ENCODE results near the gene TIE1.

The TIE1 gene

GRCh38 chr1:43274125-43274803, 26.5 kb upstream of the TIE1 start:
- H3K4me3 ChIP-seq (ENCODE audit: low read length): no peak overlapping the region
- H3K36me3 ChIP-seq (ENCODE audit: control insufficient read depth, insufficient read depth, low read length): peaks cover 7% of the 10 kb centered on the region; the same call in 1 of the 2 replicates
- DNase-seq (ENCODE audit: low read depth, low spot score): no peak
- no peaks in the 10 kb centered on the region for H3K9me3 ChIP-seq (ENCODE audit: control insufficient read depth, insufficient read depth, low read length)
- H3K27ac ChIP-seq (ENCODE audit: low read length): no peak overlapping the region
- peaks cover 5% of the 10 kb centered on the region for H3K4me1 ChIP-seq (ENCODE audit: control insufficient read depth, insufficient read depth, low read length)
- WGBS (ENCODE audit: insufficient coverage, insufficient read length): no CpG with 5 or more reads among the region's 11 CpGs
- no peaks in the 10 kb centered on the region for H3K27me3 ChIP-seq (ENCODE audit: control insufficient read depth, insufficient read depth, low read length)

- H3K4me1 ChIP-seq (ENCODE audit: control insufficient read depth, insufficient read depth, low read length): peaks cover 5% of the 10 kb centered on the region
- DNase-seq (ENCODE audit: low read depth, low spot score): no peak
- H3K9me3 ChIP-seq (ENCODE audit: control insufficient read depth, insufficient read depth, low read length): no peaks in the 10 kb centered on the region
- H3K27me3 ChIP-seq (ENCODE audit: control insufficient read depth, insufficient read depth, low read length): no peaks in the 10 kb centered on the region
- no peak overlapping the region for H3K4me3 ChIP-seq (ENCODE audit: low read length)
- WGBS (ENCODE audit: insufficient coverage, insufficient read length): no CpG with 5 or more reads among the region's 8 CpGs
- no peak overlapping the region for H3K27ac ChIP-seq (ENCODE audit: low read length)
- peaks cover 7% of the 10 kb centered on the region; the same call in 1 of the 2 replicates for H3K36me3 ChIP-seq (ENCODE audit: control insufficient read depth, insufficient read depth, low read length)
These were observed 26.0 kb upstream of the TIE1 start for GRCh38 chr1:43274804-43275180.

GRCh38 chr1:43275826-43276620, 24.8 kb upstream of the TIE1 start:
- Histone ChIP-seq H3K27ac (ENCODE audit: low read length) (no peak overlapping the region), H3K9me3 (ENCODE audit: control insufficient read depth, insufficient read depth, low read length) (no peaks in the 10 kb centered on the region), H3K27me3 (ENCODE audit: control insufficient read depth, insufficient read depth, low read length) (no peaks in the 10 kb centered on the region), H3K36me3 (ENCODE audit: control insufficient read depth, insufficient read depth, low read length) (peaks cover 7% of the 10 kb centered on the region; the same call in 1 of the 2 replicates), H3K4me1 (ENCODE audit: control insufficient read depth, insufficient read depth, low read length) (peaks cover 3% of the 10 kb centered on the region), H3K4me3 (ENCODE audit: low read length) (no peak overlapping the region)
- DNase-seq (ENCODE audit: low read depth, low spot score): no peak
- WGBS (ENCODE audit: insufficient coverage, insufficient read length): no CpG with 5 or more reads among the region's 12 CpGs

- Histone ChIP-seq H3K9me3 (ENCODE audit: control insufficient read depth, insufficient read depth, low read length) (no peaks in the 10 kb centered on the region), H3K27ac (ENCODE audit: low read length) (no peak overlapping the region), H3K36me3 (ENCODE audit: control insufficient read depth, insufficient read depth, low read length) (peaks cover 7% of the 10 kb centered on the region; the same call in 1 of the 2 replicates), H3K4me3 (ENCODE audit: low read length) (no peak overlapping the region), H3K4me1 (ENCODE audit: control insufficient read depth, insufficient read depth, low read length) (peaks cover under 1% of the 10 kb centered on the region), H3K27me3 (ENCODE audit: control insufficient read depth, insufficient read depth, low read length) (no peaks in the 10 kb centered on the region)
- no CpG with 5 or more reads among the region's 7 CpGs for WGBS (ENCODE audit: insufficient coverage, insufficient read length)
- no peak for DNase-seq (ENCODE audit: low read depth, low spot score)
These were observed 24.1 kb upstream of the TIE1 start for GRCh38 chr1:43276673-43277072.

GRCh38 chr1:43277116-43277876, 23.5 kb upstream of the TIE1 start:
- H3K27me3 ChIP-seq (ENCODE audit: control insufficient read depth, insufficient read depth, low read length): no peaks in the 10 kb centered on the region
- no peaks in the 10 kb centered on the region; the same call in 1 of the 2 replicates for H3K4me1 ChIP-seq (ENCODE audit: control insufficient read depth, insufficient read depth, low read length)
- WGBS (ENCODE audit: insufficient coverage, insufficient read length): no CpG with 5 or more reads among the region's 7 CpGs
- H3K27ac ChIP-seq (ENCODE audit: low read length): no peak overlapping the region
- H3K4me3 ChIP-seq (ENCODE audit: low read length): no peak overlapping the region
- peaks cover 7% of the 10 kb centered on the region; the same call in 1 of the 2 replicates for H3K36me3 ChIP-seq (ENCODE audit: control insufficient read depth, insufficient read depth, low read length)
- no peaks in the 10 kb centered on the region for H3K9me3 ChIP-seq (ENCODE audit: control insufficient read depth, insufficient read depth, low read length)
- DNase-seq (ENCODE audit: low read depth, low spot score): no peak

GRCh38 chr1:43279161-43279560, 21.6 kb upstream of the TIE1 start:
- WGBS (ENCODE audit: insufficient coverage, insufficient read length): no CpG with 5 or more reads among the region's 5 CpGs
- no peak overlapping the region for H3K4me3 ChIP-seq (ENCODE audit: low read length)
- H3K27me3 ChIP-seq (ENCODE audit: control insufficient read depth, insufficient read depth, low read length): no peaks in the 10 kb centered on the region
- H3K9me3 ChIP-seq (ENCODE audit: control insufficient read depth, insufficient read depth, low read length): no peaks in the 10 kb centered on the region
- H3K36me3 ChIP-seq (ENCODE audit: control insufficient read depth, insufficient read depth, low read length): no peaks in the 10 kb centered on the region
- no peaks in the 10 kb centered on the region; the same call in 1 of the 2 replicates for H3K4me1 ChIP-seq (ENCODE audit: control insufficient read depth, insufficient read depth, low read length)
- no peak overlapping the region for H3K27ac ChIP-seq (ENCODE audit: low read length)
- no peak for DNase-seq (ENCODE audit: low read depth, low spot score)

GRCh38 chr1:43279666-43280065, 21.1 kb upstream of the TIE1 start:
- no peak for DNase-seq (ENCODE audit: low read depth, low spot score)
- no peaks in the 10 kb centered on the region for H3K9me3 ChIP-seq (ENCODE audit: control insufficient read depth, insufficient read depth, low read length)
- peaks cover 1% of the 10 kb centered on the region for H3K4me1 ChIP-seq (ENCODE audit: control insufficient read depth, insufficient read depth, low read length)
- H3K36me3 ChIP-seq (ENCODE audit: control insufficient read depth, insufficient read depth, low read length): no peaks in the 10 kb centered on the region
- no CpG with 5 or more reads among the region's 6 CpGs for WGBS (ENCODE audit: insufficient coverage, insufficient read length)
- no peak overlapping the region for H3K27ac ChIP-seq (ENCODE audit: low read length)
- no peaks in the 10 kb centered on the region for H3K27me3 ChIP-seq (ENCODE audit: control insufficient read depth, insufficient read depth, low read length)
- no peak overlapping the region for H3K4me3 ChIP-seq (ENCODE audit: low read length)

- no peak overlapping the region for H3K4me3 ChIP-seq (ENCODE audit: low read length)
- H3K27me3 ChIP-seq (ENCODE audit: control insufficient read depth, insufficient read depth, low read length): no peaks in the 10 kb centered on the region
- no peaks in the 10 kb centered on the region for H3K36me3 ChIP-seq (ENCODE audit: control insufficient read depth, insufficient read depth, low read length)
- WGBS (ENCODE audit: insufficient coverage, insufficient read length): no CpG with 5 or more reads among the region's 2 CpGs
- DNase-seq (ENCODE audit: low read depth, low spot score): no peak
- H3K9me3 ChIP-seq (ENCODE audit: control insufficient read depth, insufficient read depth, low read length): no peaks in the 10 kb centered on the region
- H3K4me1 ChIP-seq (ENCODE audit: control insufficient read depth, insufficient read depth, low read length): peaks cover 4% of the 10 kb centered on the region
- H3K27ac ChIP-seq (ENCODE audit: low read length): no peak overlapping the region
These were observed 20.1 kb upstream of the TIE1 start for GRCh38 chr1:43280692-43281091.

- H3K9me3 ChIP-seq (ENCODE audit: control insufficient read depth, insufficient read depth, low read length): no peaks in the 10 kb centered on the region
- no peak overlapping the region for H3K27ac ChIP-seq (ENCODE audit: low read length)
- no peak overlapping the region for H3K4me3 ChIP-seq (ENCODE audit: low read length)
- no peaks in the 10 kb centered on the region for H3K27me3 ChIP-seq (ENCODE audit: control insufficient read depth, insufficient read depth, low read length)
- H3K4me1 ChIP-seq (ENCODE audit: control insufficient read depth, insufficient read depth, low read length): peaks cover 9% of the 10 kb centered on the region
- H3K36me3 ChIP-seq (ENCODE audit: control insufficient read depth, insufficient read depth, low read length): no peaks in the 10 kb centered on the region
- WGBS (ENCODE audit: insufficient coverage, insufficient read length): no CpG with 5 or more reads among the region's 15 CpGs
- no peak for DNase-seq (ENCODE audit: low read depth, low spot score)
These were observed 18.3 kb upstream of the TIE1 start for GRCh38 chr1:43282220-43283195.

Measured in iPS DF 6.9 (cell line).